Measurements from ENCODE around the gene EPB41L2.

DNA sequence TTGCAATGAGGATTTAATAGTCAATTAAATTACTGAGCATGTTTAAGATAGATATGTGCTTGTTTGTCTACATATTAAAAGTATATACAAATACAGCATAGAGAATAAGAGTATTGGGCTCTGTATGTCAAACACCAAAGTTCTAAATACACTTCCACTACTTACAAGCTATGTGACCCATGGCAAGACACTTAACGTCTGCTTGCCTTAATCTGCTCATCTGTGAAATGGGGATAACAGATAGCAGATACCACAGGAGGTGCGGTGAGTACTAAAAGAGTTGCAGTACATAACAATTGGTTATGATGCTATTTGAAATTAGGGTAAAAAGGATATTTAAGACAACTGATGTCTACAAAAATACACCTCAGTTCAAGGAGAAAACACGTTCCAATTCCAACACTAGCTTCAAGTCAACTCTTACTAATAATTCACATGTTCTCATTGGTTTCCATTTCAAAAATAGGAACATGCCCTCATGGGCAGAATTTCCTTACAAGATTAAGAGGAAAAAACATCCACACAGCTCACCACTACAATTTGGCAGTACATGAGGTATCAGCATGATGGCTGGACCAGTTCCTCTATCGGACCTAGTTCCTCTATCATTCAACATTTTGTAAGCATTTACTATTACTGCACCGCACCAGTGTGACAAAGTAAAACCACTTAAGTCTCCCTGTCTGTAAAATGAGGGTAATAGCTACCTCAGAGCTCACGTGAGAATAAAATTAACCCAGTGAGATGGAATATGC, 134.7 kb downstream of the EPB41L2 start:
- TF ChIP-seq, protein P1, sequence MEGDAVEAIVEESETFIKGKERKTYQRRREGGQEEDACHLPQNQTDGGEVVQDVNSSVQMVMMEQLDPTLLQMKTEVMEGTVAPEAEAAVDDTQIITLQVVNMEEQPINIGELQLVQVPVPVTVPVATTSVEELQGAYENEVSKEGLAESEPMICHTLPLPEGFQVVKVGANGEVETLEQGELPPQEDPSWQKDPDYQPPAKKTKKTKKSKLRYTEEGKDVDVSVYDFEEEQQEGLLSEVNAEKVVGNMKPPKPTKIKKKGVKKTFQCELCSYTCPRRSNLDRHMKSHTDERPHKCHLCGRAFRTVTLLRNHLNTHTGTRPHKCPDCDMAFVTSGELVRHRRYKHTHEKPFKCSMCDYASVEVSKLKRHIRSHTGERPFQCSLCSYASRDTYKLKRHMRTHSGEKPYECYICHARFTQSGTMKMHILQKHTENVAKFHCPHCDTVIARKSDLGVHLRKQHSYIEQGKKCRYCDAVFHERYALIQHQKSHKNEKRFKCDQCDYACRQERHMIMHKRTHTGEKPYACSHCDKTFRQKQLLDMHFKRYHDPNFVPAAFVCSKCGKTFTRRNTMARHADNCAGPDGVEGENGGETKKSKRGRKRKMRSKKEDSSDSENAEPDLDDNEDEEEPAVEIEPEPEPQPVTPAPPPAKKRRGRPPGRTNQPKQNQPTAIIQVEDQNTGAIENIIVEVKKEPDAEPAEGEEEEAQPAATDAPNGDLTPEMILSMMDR (IDR thresholded peaks at IDR 0.05) = no peak
- TF ChIP-seq EP300 (IDR thresholded peaks at IDR 0.05; ENCODE audit: low read depth) = no peak
- no peak for TF ChIP-seq POLR2A (IDR thresholded peaks at IDR 0.05)
